NCI-H2227 treated with DMSO at 0.1 percent for 48 hours (cell line): ENCODE results near the gene RBL1.
"Not testable (repeated sequence)": the region's sequence is repeated elsewhere in the genome, so short reads cannot be mapped to it uniquely, and the experiment has no call there.

ENCODE experiments used
- DNase-seq: peaks from one replicate; lab custom pipeline; 2025; lab: John Stamatoyannopoulos, UW

RBL1 gene

GRCh38 chr20:36997121-36997520 lies 98.7 kb downstream of the RBL1 start:
- no peak for DNase-seq

GRCh38 chr20:36994221-36994620 lies 101.6 kb downstream of the RBL1 start:
- not testable (repeated sequence) for DNase-seq

GRCh38 chr20:36992802-36993334 lies 102.9 kb downstream of the RBL1 start:
- DNase-seq = no peak

- no peak for DNase-seq
Observed at GRCh38 chr20:36991703-36992102, 104.1 kb downstream of the RBL1 start.

- no peak for DNase-seq
Observed at GRCh38 chr20:36989797-36990196, 106.0 kb downstream of the RBL1 start.

- no peak for DNase-seq
Observed at GRCh38 chr20:36988494-36988966, 107.3 kb downstream of the RBL1 start.

GRCh38 chr20:36984257-36984638 lies 111.5 kb downstream of the RBL1 start:
- DNase-seq = no peak

- DNase-seq = no peak
Observed at GRCh38 chr20:36975099-36975818, 120.5 kb downstream of the RBL1 start.

GRCh38 chr20:36974660-36975059 lies 121.1 kb downstream of the RBL1 start:
- DNase-seq = no peak

- peak; percentile 33 for DNase-seq
Observed at GRCh38 chr20:36971103-36971502, 124.7 kb downstream of the RBL1 start.

- no peak for DNase-seq
Observed at GRCh38 chr20:36969478-36970186, 126.2 kb downstream of the RBL1 start.

GRCh38 chr20:36969051-36969450 lies 126.7 kb downstream of the RBL1 start:
- no peak for DNase-seq

- no peak for DNase-seq
Observed at GRCh38 chr20:36967636-36968035, 128.2 kb downstream of the RBL1 start.

GRCh38 chr20:36966965-36967364 lies 128.8 kb downstream of the RBL1 start:
- DNase-seq = not testable (repeated sequence)

- DNase-seq = not testable (repeated sequence)
Observed at GRCh38 chr20:36962354-36962941, 133.3 kb downstream of the RBL1 start.

- DNase-seq = no peak
Observed at GRCh38 chr20:36959242-36959641, 136.6 kb downstream of the RBL1 start.

GRCh38 chr20:36957875-36958667 lies 137.7 kb downstream of the RBL1 start:
- DNase-seq = no peak

- no peak for DNase-seq
Observed at GRCh38 chr20:36956674-36957073, 139.1 kb downstream of the RBL1 start.

- no peak for DNase-seq
Observed at GRCh38 chr20:36956016-36956415, 139.8 kb downstream of the RBL1 start.

GRCh38 chr20:36951979-36952738 lies 143.6 kb downstream of the RBL1 start:
- DNase-seq = peak; percentile 80
